HG03342 (cell line): ENCODE measurements around the gene GPRIN3.
"Not testable (repeated sequence)": the region's sequence is repeated elsewhere in the genome, so short reads cannot be mapped to it uniquely, and the experiment has no call there.

ENCODE experiments used
- ATAC-seq: cut with Tn5 transposase; IDR thresholded peaks from one replicate; pipeline ENCODE4 v1.9.1; 2021; ENCODE audit warnings: mild to moderate bottlenecking, moderate library complexity; ENCODE audit not compliant: unreplicated experiment

GPRIN3 gene

GRCh38 chr4:89221167-89221867 lies 86.3 kb downstream of the GPRIN3 start:
- ATAC-seq, result no peak

GRCh38 chr4:89218587-89218986 lies 89.0 kb downstream of the GPRIN3 start:
- ATAC-seq, result no peak

GRCh38 chr4:89217604-89218003 lies 90.0 kb downstream of the GPRIN3 start:
- no peak for ATAC-seq

GRCh38 chr4:89216866-89217265 lies 90.7 kb downstream of the GPRIN3 start:
- no peak for ATAC-seq

DNA sequence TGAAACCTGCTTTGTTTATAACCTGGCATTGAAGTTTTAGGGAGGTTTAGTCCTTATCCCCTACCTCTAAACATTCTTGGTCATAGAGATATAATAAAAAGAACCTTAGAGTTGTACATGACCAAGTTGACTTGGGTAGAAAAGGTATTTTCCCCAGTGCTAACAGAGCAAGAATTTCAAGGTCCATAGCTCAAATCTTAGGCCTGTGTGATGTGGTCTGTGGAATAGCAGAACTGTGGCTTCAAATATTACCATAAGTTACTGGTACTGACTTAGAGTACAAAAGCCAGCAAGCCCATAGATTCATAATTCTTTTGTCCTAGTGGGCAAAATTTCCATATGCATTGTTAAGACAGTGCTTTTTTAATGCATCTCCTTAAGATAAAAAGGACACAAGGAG lies 91.2 kb downstream of the GPRIN3 start:
- ATAC-seq, result no peak

DNA sequence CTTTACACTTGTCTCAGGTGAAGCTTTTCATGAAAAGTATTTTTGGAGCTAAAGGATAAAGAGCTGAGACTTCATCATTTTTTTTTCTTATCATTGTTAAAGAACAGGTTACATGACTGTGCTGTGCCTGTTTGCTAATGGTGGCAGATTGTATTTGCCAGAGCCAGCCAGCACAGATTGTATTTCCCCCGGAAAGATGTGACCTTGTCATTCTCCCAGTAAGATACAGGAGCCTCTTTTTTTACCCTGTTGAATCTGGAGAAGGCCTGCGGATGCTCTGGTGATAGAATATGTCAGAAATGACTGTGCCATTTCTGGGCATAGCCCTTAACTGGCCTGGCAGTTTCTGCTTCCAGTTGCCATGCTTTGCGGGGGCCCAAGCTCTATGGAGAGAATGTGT lies 91.9 kb downstream of the GPRIN3 start:
- ATAC-seq, result no peak

- ATAC-seq, result no peak
Measured at GRCh38 chr4:89214308-89214707, 93.3 kb downstream of the GPRIN3 start.

DNA sequence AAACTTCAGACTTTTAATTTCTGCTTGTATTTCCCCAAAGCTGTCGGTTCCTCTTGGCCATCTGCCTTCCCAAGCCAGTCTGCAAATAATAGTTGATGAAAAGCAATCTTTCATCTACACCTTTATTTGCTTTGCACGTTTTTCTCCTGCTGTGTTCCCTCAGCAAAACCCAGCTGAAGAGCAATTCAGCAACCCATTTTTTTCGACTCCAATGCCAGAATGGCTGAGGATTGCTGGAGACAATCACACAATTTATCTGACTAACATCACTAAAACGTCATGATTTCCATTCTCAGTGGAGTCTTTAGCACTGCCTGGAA lies 94.3 kb downstream of the GPRIN3 start:
- no peak for ATAC-seq

GRCh38 chr4:89212666-89213381 lies 94.8 kb downstream of the GPRIN3 start:
- no peak for ATAC-seq

- no peak for ATAC-seq
Measured at GRCh38 chr4:89204624-89205023, 103.0 kb downstream of the GPRIN3 start.

DNA sequence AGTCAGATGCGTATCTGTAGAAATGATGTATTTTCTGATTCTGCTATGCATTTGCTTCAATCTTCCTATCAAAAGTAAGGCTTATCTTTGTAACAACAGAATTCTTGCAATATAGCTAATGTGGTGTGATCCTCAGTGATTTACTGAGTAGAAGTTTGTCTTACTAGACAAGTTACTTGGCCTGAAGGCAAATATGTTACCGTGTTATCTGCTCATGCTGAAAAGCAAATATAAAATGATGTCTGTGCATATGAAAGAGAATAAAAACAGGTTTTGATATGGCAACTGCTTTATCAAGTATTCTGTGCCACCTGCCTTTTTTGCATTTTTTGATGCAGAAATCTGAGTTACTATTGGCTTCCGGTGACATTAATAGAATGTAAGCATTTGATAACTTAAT lies 103.7 kb downstream of the GPRIN3 start:
- ATAC-seq, result no peak

- ATAC-seq, result not testable (repeated sequence)
Measured at GRCh38 chr4:89199394-89199793, 108.2 kb downstream of the GPRIN3 start.

DNA sequence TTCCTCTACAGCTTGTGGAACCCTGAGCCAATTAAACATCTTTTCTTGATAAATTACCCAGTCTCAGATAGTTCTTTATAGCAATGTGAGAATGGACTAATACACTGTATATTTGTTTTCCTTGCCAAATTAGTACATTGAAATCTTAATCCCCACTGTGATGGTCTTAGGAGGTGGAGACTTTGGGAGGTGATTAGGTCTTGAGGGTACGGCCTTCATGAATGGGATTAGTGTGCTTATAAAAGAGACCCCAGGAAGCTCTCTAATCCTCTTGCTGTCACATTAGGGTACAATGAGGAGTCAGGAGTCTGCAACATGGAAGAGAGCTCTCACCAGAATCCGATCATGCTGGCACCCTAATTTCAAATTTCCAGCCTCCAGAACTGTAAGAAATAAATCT lies 109.7 kb downstream of the GPRIN3 start:
- no peak for ATAC-seq

- no peak for ATAC-seq
Measured at GRCh38 chr4:89196745-89197144, 110.9 kb downstream of the GPRIN3 start.

GRCh38 chr4:89196056-89196674 lies 111.4 kb downstream of the GPRIN3 start:
- no peak for ATAC-seq

DNA sequence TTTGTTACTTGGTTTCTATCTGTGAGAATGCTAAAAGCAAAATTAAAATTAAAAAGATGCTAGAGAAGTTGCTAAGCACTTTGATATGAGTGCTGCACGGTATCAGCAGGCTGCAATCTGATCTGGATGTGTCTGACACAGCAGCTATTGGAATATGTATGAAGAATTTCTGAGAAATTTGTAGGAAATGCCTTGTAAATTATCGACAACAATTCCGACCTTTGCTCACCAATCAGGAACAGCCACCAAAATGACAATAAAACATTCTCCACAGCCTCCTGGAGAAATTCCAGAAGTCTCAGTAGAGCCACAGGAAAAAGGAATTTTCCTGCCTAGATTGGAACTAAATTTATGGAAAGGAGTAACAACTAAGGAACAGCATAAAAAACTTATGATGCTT lies 113.8 kb downstream of the GPRIN3 start:
- ATAC-seq, result no peak
